ENCODE results near the gene MIEN1. TPM values are rescaled to one million over a fixed set of nuclear protein-coding genes. Genes with fewer than 3 reads are reported as not detected.
"Not testable (repeated sequence)": the region's sequence is repeated elsewhere in the genome, so short reads cannot be mapped to it uniquely, and the experiment has no call there.

The MIEN1 gene
- total and polyA plus RNA-seq, 5 experiments from 2014 or later: 28.9 to 81.6 (median 75.6) TPM

DNA sequence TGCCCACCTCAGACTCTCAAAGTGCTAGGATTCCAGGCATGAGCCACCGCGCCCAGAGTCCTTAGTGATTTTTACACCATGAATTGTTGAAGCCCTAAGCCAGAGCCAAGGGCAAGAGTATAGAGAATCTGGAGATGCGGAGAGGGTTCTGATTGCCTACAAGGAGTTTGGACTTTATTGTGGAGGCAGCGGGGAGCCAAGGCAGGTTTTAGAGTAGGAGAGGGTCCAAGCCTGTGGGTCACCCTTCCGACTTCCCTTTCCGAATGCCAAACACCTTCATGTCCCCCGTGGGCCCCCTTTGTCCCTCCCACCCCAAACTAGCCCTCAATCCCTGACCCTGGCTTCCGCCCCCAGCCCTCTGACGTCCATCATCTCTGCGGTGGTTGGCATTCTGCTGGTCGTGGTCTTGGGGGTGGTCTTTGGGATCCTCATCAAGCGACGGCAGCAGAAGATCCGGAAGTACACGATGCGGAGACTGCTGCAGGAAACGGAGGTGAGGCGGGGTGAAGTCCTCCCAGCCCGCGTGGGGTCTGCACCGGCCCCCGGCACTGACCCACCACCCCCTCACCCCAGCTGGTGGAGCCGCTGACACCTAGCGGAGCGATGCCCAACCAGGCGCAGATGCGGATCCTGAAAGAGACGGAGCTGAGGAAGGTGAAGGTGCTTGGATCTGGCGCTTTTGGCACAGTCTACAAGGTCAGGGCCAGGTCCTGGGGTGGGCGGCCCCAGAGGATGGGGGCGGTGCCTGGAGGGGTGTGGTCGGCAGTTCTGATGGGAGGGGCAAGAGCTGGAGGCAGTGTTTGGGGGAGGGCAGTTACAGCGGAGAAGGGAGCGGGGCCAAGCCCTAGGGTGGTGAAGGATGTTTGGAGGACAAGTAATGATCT is 7.1 kb downstream of the MIEN1 start:
- Mint-ChIP-seq H3K27me3 (no peaks in the 10 kb centered on the region), H3K36me3 (peaks cover 0 to 18% (median 0%) of the 10 kb centered on the region in 3 donors), H3K4me3 (no peak overlapping the region), H3K9me3 (no peaks in the 10 kb centered on the region), H3K4me1 (peaks cover 5 to 7% (median 6%) of the 10 kb centered on the region in 4 donors), H3K27ac (no peak overlapping the region)
- peak in 1 of 10 donors; percentile 61 for DNase-seq
- POLR2A ChIA-PET: interaction anchor here (0.6 to 0.9 kb wide), 2 partner anchors 46 to 192 kb away, joined by 3 read pairs; no protein-coding TSS in a partner anchor
- ATAC-seq: peak in 1 of 2 donors; percentile 35

DNA sequence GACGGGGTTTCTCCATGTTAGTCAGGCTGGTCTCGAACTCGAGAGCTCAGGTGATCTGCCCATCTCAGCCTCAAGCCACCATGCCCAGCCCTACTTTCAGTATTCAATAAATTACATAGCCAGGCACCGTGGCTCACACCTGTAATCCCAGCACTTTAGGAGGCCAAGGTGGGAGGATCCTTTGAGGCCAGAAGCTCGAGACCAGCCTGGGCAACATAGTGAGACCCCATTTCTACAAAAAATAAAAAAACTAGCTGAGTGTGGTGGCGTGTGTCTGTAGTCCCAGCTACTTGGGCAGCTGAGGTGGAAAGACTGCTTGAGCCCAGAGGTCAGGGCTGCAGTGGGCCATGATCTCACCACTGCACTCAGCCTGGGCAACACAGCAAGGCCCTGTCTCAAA is 8.2 kb downstream of the MIEN1 start:
- ATAC-seq (no peak), DNase-seq (no peak)
- Mint-ChIP-seq H3K4me1 (peaks cover 2 to 7% (median 5%) of the 10 kb centered on the region in 4 donors), H3K27ac (no peak overlapping the region), H3K9me3 (no peaks in the 10 kb centered on the region), H3K27me3 (no peaks in the 10 kb centered on the region), H3K4me3 (no peak overlapping the region), H3K36me3 (peaks cover 0 to 9% (median 0%) of the 10 kb centered on the region in 3 donors)
- POLR2A ChIA-PET: interaction anchor here (0.6 to 0.9 kb wide), 2 partner anchors 45 to 193 kb away, joined by 3 read pairs; no protein-coding TSS in a partner anchor

DNA sequence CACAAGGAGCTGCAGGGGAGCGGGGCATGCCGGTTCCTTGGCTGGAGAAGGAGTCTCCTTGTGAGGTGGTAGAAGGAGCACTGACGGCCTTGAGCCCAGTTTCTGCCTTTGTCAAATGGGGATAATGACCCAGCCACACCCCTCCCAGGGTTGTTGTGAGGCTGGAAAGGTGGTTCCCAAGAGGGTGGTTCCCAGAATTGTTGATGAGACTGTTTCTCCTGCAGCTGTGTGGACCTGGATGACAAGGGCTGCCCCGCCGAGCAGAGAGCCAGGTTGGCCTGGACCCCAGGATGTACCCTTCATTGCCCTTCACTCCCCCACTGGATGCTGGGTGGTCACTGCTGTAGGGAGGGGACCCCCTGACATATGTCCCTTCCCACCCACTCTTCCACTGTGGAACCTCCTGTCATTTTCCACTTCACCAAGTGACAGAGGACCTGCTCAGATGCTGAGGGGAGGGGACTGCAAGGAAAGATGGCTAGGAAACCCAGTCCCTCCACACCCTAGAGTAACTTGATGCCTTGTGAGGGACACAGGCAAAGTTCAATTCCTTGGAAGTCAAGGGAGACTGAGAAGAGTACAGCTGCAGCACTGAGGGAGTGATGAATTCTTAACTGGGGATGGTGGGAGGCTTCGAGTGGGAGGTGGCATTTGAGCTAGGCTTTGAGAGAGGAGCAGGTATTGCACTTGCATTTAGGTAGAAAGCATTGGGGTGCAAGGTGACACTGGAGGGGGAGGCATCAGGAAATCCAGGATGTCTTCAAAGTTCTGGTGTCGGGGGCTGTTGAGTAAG is 10.6 kb downstream of the MIEN1 start:
- Mint-ChIP-seq H3K36me3 (no peaks in the 10 kb centered on the region), H3K9me3 (no peaks in the 10 kb centered on the region), H3K4me3 (no peak overlapping the region), H3K27ac (peak overlapping the region in 2 of 10 donors; percentile 3 to 20), H3K4me1 (peaks cover 0 to 3% (median 0%) of the 10 kb centered on the region in 4 donors), H3K27me3 (no peaks in the 10 kb centered on the region)
- POLR2A ChIA-PET: interaction anchor here (1.9 kb wide), 1 partner anchor 31 kb away, joined by 6 read pairs; the partner anchor contains the start of gene PGAP3
- DNase-seq (no peak), ATAC-seq (no peak)

DNA sequence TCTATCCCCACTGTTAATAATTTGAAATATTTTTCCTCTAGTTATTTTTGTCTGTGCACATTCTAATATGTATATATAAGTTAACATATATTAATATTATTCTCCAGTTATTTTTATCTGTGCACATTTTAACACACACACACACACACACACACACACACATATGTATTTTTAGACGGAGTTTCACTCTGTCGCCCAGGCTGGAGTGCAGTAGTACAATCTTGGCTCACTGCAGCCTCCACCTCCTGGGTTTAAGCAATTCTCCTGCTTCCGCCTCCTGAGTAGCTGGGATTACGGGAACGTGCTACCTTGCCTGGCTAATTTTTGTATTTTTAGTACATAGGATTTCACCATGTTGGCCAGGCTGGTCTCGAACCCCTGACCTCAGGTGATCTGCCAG is 12.7 kb downstream of the MIEN1 start:
- H3K4me3 Mint-ChIP-seq: no peak overlapping the region
- H3K27ac Mint-ChIP-seq: peak overlapping the region in 1 of 10 donors; percentile 31
- H3K27me3 Mint-ChIP-seq: no peaks in the 10 kb centered on the region
- DNase-seq (no peak), ATAC-seq (no peak)
- no peaks in the 10 kb centered on the region for H3K9me3 Mint-ChIP-seq
- H3K4me1 Mint-ChIP-seq: peaks cover 0 to 3% (median 0%) of the 10 kb centered on the region in 4 donors
- no peaks in the 10 kb centered on the region for H3K36me3 Mint-ChIP-seq
- POLR2A ChIA-PET: no interaction called here

DNA sequence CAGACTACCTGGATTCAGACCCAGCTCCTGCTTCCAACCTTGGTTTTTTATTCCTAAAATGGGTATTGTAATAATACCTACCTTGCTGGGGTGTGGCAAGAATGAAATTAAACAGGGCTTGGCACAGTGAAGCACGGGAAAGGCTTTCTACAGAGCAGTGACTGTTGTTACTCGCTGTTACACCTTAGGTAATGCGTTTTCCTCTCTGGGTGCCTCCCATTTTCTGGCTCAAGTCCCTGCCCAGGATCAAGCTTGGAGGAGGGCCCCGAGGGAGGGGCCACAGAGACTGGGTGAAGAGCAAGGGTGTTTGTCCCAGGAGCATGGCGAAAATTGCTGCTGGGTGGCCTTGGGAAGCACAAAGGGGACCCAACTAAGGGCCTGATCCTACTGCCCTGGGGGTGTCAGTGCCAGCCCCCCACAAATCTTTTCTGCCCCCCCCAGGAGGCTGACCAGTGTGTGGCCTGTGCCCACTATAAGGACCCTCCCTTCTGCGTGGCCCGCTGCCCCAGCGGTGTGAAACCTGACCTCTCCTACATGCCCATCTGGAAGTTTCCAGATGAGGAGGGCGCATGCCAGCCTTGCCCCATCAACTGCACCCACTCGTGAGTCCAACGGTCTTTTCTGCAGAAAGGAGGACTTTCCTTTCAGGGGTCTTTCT is 13.3 kb downstream of the MIEN1 start:
- ATAC-seq (no peak), DNase-seq (no peak)
- Mint-ChIP-seq H3K9me3 (no peaks in the 10 kb centered on the region), H3K4me1 (peaks cover 0 to 5% (median 0%) of the 10 kb centered on the region in 4 donors), H3K27me3 (no peaks in the 10 kb centered on the region), H3K36me3 (no peaks in the 10 kb centered on the region), H3K27ac (no peak overlapping the region), H3K4me3 (no peak overlapping the region)
- POLR2A ChIA-PET: no interaction called here

DNA sequence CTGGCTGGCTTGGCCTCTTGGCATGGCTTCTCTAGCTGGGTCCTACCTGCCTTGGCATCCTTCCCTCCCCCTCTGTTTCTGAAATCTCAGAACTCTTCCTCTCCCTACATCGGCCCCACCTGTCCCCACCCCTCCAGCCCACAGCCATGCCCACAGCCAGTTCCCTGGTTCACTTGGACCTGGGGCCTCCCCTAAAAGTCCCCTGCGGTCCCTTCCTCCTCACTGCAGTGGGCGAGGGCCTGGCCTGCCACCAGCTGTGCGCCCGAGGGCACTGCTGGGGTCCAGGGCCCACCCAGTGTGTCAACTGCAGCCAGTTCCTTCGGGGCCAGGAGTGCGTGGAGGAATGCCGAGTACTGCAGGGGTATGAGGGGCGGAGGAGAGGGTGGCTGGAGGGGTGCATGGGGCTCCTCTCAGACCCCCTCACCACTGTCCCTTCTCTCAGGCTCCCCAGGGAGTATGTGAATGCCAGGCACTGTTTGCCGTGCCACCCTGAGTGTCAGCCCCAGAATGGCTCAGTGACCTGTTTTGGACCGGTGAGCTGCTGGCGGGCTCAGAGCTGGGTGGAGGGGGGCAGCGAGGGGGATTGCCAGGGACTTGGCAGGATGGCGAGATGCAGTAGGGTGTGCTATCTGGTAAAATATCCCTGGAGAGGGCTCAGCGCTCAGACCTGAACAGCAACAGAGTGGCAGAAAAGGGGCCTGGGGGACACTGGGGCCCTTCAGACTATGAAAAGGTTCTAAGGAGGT is 14.1 kb downstream of the MIEN1 start:
- ATAC-seq: no peak
- POLR2A ChIA-PET: no interaction called here
- no peaks in the 10 kb centered on the region for H3K27me3 Mint-ChIP-seq

DNA sequence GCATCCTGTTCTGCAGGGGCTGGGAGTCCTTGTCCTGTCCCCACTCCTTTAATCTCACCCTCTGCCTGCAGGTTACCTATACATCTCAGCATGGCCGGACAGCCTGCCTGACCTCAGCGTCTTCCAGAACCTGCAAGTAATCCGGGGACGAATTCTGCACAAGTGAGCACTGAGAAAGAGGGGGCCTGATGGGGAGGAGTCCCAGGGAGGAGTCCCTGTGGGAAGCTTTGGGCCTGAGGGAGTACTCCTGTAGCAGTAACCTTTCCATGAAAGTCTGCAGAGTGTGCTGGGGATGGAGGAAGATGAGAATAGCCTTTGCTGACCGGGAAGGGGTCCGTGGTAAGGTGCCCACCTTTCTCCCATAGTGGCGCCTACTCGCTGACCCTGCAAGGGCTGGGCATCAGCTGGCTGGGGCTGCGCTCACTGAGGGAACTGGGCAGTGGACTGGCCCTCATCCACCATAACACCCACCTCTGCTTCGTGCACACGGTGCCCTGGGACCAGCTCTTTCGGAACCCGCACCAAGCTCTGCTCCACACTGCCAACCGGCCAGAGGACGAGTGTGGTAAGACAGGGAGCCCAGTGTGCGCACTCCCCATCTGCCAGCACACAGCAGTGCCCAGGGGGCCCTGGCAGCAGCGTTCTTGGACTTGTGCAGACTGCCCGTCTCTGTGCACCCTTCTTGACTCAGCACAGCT is 14.8 kb downstream of the MIEN1 start:
- H3K4me3 Mint-ChIP-seq: no peak overlapping the region
- H3K9me3 Mint-ChIP-seq: no peaks in the 10 kb centered on the region
- H3K27ac Mint-ChIP-seq: no peak overlapping the region
- H3K27me3 Mint-ChIP-seq: no peaks in the 10 kb centered on the region
- peaks cover 0 to 5% (median 0%) of the 10 kb centered on the region in 4 donors for H3K4me1 Mint-ChIP-seq
- DNase-seq: no peak
- POLR2A ChIA-PET: interaction anchor here (1.7 kb wide), 1 partner anchor 15 kb away, joined by 6 read pairs; the partner anchor contains the start of gene MIEN1
- no peak for ATAC-seq
- no peaks in the 10 kb centered on the region for H3K36me3 Mint-ChIP-seq

More for the DNA sequence above, 14.1 kb downstream of the MIEN1 start:
- Mint-ChIP-seq H3K4me3 (no peak overlapping the region), H3K9me3 (no peaks in the 10 kb centered on the region), H3K36me3 (no peaks in the 10 kb centered on the region), H3K27ac (no peak overlapping the region), H3K4me1 (peaks cover 0 to 5% (median 0%) of the 10 kb centered on the region in 4 donors)
- DNase-seq: no peak

DNA sequence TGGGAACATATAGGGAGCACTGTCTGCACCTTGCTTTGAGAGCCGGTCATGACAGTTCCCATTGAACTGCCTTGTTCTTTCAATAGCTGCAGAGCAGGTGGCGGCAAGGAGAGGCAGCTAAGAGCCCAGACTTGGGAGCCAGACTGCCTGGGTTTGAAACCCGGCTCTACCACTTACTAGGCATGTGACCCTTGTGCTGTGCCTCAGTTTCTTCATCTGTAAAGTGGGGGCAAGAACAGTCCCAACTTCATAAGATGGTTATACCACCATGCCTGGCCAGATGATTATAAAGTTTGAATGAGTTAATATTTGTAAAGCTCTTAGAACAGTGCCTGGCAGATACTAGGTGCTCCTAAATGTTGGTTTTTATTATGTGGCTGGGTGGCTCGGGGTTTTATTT is 16.1 kb downstream of the MIEN1 start:
- no peaks in the 10 kb centered on the region for H3K27me3 Mint-ChIP-seq
- H3K4me1 Mint-ChIP-seq: peaks cover 0 to 6% (median 5%) of the 10 kb centered on the region in 4 donors
- no peak for ATAC-seq
- no peak overlapping the region for H3K27ac Mint-ChIP-seq
- no peaks in the 10 kb centered on the region for H3K9me3 Mint-ChIP-seq
- DNase-seq: no peak
- no peak overlapping the region for H3K4me3 Mint-ChIP-seq
- POLR2A ChIA-PET: interaction anchor here (1.7 kb wide), 1 partner anchor 16 kb away, joined by 6 read pairs; the partner anchor contains the start of gene MIEN1
- H3K36me3 Mint-ChIP-seq: no peaks in the 10 kb centered on the region

DNA sequence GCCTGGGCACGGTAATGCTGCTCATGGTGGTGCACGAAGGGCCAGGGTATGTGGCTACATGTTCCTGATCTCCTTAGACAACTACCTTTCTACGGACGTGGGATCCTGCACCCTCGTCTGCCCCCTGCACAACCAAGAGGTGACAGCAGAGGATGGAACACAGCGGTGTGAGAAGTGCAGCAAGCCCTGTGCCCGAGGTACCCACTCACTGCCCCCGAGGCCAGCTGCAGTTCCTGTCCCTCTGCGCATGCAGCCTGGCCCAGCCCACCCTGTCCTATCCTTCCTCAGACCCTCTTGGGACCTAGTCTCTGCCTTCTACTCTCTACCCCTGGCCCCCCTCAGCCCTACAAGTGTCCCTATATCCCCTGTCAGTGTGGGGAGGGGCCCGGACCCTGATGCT is 18.5 kb downstream of the MIEN1 start:
- Mint-ChIP-seq H3K27me3 (no peaks in the 10 kb centered on the region), H3K36me3 (no peaks in the 10 kb centered on the region), H3K27ac (no peak overlapping the region), H3K4me3 (no peak overlapping the region), H3K4me1 (peaks cover 11 to 25% (median 15%) of the 10 kb centered on the region in 4 donors), H3K9me3 (no peaks in the 10 kb centered on the region)
- no peak for DNase-seq
- POLR2A ChIA-PET: no interaction called here
- ATAC-seq: no peak

DNA sequence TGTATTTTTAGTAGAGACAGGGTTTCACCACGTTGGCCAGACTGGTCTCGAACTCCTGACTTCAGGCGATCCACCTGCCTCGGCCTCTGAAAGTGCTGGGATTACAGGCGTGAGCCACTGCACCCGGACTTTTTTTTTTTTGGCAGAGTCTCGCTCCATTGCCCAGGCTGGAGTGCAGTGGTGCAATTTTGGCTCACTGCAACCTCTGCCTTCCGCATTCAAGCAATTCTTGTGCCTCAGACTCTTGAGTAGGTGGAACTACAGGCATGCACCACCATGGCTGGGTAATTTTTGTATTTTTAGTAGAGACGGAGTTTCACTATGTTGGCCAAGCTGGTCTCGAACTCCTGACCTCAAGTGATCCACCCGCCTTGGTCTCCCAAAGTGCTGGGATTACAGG is 19.3 kb downstream of the MIEN1 start:
- POLR2A ChIA-PET: interaction anchor here (1.4 kb wide), 1 partner anchor 15 kb away, joined by 4 read pairs; no protein-coding TSS in a partner anchor
- peaks cover 14 to 31% (median 20%) of the 10 kb centered on the region in 4 donors for H3K4me1 Mint-ChIP-seq
- H3K4me3 Mint-ChIP-seq, DNase-seq, H3K27ac Mint-ChIP-seq, H3K9me3 Mint-ChIP-seq, H3K27me3 Mint-ChIP-seq, ATAC-seq, H3K36me3 Mint-ChIP-seq: not testable (repeated sequence)
